Activated CD4-positive, alpha-beta T cell treated with anti-CD3 and anti-CD28 coated beads, Interleukin-2, Interleukin-4, amounts not matched to agents 100 ng/mL and 50 ng/mL, durations not matched to agents 16 hours and 8 hours (primary cell): ENCODE data around the gene BUB1B.

ENCODE experiments used
- DNase-seq: peaks from one replicate; pipeline ENCODE4 v3.0.0-alpha.2; 2020; ENCODE audit warnings: low spot score

BUB1B gene

GRCh38 chr15:40241269-40242212, 80.7 kb downstream of the BUB1B start:
- DNase-seq: no peak

- no peak for DNase-seq
Observed at GRCh38 chr15:40242213-40242599, 81.3 kb downstream of the BUB1B start.

DNA sequence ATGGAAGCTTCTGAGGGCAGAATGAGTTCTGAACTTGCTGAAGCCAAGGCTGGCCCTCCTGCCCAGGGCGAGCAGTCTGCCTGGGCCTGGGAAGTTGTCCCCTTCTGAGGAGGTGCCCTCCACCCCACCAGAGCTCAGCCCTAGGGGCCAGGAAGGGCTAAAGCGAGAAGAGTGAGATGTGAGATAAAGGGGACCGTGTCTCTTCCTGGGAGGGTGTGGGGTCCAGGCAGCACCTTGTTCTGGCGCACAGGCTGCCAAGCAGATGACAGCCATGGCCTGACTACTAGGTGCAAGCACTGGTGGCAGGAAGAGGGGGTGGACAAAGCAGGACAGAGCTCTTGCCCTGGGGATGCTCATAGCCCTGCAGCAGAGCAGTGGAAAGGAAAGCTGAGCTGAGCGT, 81.7 kb downstream of the BUB1B start:
- DNase-seq: no peak

DNA sequence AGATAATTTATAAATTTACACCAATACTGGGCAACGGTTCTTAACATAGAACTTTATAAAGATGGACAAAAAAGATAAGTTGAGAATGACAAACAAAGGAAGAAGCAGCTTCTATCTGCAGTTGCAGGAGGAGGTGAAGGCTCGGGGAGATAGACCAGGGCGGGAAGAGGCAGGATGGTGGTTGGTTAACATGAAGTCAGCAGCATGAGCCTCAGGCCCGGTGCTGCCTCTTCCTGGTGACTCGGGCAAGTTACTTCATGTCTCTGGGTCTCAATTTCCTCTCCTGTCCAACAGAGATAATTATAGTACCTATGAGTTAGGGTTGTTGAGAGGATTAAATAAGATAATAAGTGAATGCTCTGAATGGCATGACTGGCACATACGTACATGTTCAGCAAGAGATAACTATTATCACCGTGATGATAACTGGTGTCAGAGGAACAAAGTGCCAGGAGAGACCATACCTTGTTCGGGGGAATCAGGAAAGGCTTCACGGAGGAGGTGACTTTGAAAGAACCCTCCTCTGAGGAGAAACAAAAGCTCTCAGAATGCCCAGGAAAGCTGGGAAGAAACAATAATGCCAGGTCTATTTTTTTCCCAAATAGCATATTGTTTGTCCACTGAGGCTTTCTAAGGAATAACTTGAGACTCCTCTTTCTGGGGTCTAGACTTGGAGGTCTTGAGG, 82.4 kb downstream of the BUB1B start:
- no peak for DNase-seq

DNA sequence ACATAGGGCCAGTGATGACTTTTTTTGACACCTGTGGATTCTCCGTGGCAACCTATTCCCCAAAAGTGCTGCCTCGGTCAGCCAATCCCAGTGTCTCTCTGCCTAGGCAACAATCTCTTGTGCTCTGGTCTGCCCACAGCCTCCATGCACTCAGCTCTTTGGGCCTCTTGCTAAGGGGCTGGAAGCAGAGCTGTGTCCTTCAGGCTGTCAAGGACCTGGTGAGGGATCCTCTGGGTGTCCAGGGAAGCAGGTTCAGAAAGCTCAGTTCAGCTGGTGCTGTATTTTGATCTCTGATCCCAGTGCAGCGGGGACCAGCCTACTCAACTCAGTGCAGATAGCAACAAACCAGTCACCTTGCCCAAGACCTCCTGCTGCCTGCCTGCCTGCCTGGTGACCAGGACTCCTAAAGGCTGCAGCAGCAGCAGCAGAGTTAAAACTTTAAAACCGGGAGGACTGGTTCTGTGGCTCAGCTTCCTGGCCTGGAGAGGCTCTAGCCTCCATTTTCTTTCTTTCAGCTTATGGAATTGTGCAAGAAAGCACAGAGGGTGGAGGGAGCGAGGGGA, 84.2 kb downstream of the BUB1B start:
- no peak for DNase-seq

DNA sequence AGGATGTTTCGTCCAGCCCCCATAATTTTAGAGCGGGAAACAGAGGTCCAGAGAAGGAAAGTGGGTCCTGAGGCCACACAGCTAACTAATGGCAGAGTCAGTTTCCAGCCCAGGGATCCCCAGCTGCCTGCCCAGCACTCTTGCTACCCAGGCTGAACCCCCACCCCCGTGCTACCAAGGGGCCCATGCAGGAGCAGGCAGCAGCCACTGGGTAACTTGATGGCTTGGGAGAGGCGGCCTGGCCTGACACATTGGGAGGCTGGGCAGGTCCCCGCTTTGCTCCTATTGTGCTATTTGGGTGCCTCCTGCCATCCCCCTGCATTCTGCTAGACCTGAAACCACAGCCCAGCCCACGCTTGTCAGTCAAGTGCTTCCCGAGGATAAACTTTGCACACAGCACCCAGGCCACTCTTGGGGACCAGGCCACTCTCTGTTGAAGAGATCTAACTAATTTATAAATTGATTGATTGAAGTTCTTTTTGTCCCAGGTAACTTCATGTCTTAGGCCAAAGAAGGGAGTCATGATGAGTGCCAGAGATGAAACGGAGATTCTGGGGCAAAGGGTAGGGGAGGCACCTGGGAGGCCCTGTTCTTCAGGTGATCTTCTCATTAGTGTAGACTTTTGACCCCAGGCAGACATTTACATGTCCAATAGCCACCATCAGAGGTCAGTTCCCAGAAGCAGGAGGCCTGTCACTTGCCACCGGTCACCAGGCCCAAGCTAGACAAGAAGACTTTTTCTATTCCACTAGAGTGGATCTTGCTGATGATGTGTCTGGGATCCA, 85.0 kb downstream of the BUB1B start:
- no peak for DNase-seq

- DNase-seq: no peak
Observed at GRCh38 chr15:40246496-40247280, 85.8 kb downstream of the BUB1B start.

GRCh38 chr15:40247406-40247971, 86.6 kb downstream of the BUB1B start:
- no peak for DNase-seq

DNA sequence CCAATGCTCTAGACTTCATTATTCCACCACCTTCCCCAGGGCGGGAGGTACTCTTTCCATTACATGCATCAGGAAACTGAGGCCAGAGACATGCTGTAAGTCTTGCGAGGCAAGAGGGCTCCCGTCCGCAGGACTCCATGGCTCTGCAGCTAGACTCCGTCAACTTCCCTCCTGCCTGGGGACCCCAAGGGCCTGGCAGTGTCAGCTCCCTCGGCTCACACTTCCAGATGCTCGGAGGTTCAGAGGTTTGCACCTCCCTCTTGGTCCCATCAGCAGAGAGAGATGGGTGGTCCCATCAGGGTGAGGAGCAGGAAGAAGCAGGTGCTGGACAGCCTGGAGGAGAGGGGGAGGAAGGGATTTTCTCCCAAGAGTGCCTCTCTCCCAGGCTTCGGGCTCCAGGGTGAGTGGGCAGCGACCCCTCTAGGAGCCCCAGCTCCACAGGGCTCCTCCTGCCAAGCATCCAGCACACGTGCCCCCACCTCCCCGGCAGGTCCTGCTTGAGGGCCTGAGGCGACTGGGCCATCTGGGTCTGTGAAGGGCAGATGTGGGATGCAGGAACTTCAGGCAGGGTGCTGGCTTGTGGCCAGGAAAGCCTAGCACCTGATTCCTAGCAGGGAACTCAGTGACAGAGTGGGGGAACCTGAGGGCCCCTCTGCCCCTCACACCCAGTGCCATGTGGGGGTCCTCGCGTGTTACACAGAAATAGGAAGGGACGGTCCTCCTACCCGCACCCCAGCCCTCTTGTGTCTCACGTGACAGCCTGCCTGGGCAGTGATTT, 87.3 kb downstream of the BUB1B start:
- no peak for DNase-seq

GRCh38 chr15:40249477-40250303, 88.8 kb downstream of the BUB1B start:
- DNase-seq: no peak

GRCh38 chr15:40250304-40250656, 89.4 kb downstream of the BUB1B start:
- no peak for DNase-seq

- DNase-seq: no peak
Observed at GRCh38 chr15:40250771-40251483, 90.1 kb downstream of the BUB1B start.

GRCh38 chr15:40251486-40252140, 90.7 kb downstream of the BUB1B start:
- no peak for DNase-seq

DNA sequence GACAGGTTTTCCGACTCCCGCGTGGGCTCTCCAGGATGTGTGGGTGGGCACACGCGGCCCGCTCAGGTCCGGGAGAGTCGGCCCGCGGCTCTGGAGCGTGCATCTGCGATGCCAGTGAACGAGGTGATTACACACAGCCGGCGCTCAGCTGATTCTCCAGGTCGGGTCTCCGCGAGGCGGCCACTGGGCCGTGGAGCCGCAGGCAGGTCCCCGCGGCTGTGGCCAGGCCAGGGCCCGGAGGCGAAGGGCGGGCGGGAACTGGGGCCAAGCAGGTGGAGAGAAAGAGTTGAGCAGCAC, 91.2 kb downstream of the BUB1B start:
- DNase-seq: no peak

DNA sequence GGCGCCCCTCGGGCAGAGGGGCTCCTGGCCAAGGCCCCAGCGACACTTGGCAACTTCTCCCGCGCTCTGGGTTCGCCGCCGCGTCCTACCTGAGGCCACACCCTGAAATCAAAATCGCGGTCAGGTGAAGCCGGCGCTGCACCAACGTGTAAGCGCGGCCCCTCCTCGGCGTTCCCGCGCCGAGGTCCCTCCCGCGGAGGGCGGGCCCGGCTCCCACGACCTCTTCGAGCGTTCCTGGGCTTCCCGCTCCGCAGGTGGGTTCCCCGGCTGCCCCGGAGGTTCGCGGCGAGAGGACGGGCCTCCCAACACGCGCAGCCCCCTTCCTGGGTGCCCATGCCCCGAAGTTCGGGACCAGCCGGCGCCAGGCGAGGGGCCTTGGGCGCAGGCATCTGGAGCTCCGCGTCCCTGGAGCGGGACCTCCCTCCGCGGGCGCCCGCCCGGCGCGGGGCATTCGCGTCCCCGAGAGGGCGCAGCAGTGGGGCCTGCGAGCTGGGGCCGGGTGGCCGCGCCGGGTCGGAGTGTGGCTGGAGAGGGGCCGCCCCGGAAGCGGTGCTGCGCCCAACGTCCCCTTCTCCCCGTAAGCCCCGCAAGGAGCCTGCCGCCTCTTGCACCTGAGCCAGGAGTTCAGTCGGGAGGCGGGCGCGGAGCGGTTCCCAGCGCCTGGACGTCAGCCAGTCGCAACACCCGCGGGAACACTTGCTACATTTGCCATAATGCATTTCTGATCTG, 91.7 kb downstream of the BUB1B start:
- no peak for DNase-seq

DNA sequence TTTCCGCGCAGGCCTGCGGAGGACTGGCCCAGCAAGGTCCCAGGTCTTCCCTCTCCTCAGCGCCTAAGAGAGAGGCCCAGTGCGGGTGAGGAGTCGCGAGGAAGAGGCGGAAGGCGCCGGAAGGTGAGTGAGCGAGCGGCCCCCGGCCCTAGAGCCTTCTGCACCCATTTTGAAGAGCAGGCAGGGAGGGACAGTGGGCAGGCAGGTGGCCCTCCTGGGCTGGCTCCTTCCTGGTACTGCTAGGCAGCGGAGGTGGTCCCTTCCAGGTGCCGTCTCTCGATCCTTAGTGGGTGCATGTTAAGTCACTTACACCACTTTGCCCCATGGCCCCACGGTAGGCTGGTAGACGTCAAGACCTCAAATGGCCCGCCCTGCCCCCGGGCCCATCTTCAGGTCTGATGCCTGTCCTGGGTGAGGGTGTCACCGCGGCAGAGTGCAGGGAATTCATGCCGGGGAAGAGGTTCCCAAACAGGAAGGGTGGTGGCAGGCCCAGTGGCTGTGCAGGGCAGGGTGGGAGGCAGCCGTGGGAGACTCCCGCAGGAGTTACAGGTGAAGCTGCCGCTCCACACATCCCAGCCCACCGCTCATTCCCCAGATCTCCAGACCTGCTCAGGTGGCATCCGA, 92.4 kb downstream of the BUB1B start:
- no peak for DNase-seq

DNA sequence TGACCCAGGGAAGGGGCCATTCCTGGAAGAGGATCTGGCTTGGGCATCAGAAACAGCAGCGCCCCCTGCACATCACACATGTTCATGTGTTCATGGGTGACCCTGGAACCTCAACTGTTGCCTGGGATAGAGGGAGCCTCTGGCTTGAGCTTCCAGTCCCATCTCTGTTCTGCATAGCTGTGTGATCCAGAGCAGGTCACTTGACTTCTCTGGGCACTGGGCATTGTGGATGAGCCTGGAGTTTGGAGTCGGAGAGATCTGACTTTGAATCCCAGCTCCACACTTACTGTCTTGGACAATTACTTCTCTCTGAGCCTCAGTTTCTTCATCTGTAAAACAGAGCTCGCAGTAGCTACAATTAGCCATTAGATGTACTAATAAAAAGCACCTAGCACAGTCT, 93.6 kb downstream of the BUB1B start:
- DNase-seq: no peak
